Colonic mucosa (tissue), 4 donors: ENCODE data around the gene DST. TPM values are rescaled to one million over a fixed set of nuclear protein-coding genes. Genes with fewer than 3 reads are reported as not detected.

Source experiments
- DNase-seq: peaks from one replicate; pipeline ENCODE4 v3.0.0-alpha.2; 2020
- H3K27ac ChIP-seq: fragments of 200-600 bp; one replicate; pipeline ENCODE4 v1.8.0; 2021
- H3K27me3 ChIP-seq: fragments of 200-600 bp; one replicate; pipeline ENCODE4 v1.8.0; 2021
- H3K36me3 ChIP-seq: fragments of 200-600 bp; one replicate; pipeline ENCODE4 v1.8.0; 2021
- H3K4me1 ChIP-seq: fragments of 200-600 bp; one replicate; pipeline ENCODE4 v1.8.0; 2021; ENCODE audit warnings: mild to moderate bottlenecking
- H3K4me3 ChIP-seq: fragments of 200-600 bp; one replicate; pipeline ENCODE4 v1.8.0; 2021
- H3K9ac ChIP-seq, 2 donors: one replicate each; pipeline ENCODE4 v1.7.0; 2013; ENCODE audit warnings: control low read depth in 2 of 2, low read depth in 2 of 2, low read length in 2 of 2
- H3K9me3 ChIP-seq: fragments of 200-600 bp; one replicate; pipeline ENCODE4 v1.8.0; 2021
- intact Hi-C: fragments of 100-400 bp; cut with DNase I; formaldehyde crosslinking; loops from one replicate; pipeline ENCODE4 v1.14.1; 2022
- total RNA-seq, 2 donors: library from RNA; stranded (reverse); fragmentation: NEBNext Ultra II Directional in 1 of 2; extraction: Animal tissue kit (Norgen Biotek cat#: 25700) in 1 of 2; gene quantifications; one replicate each; pipeline ENCODE4 v1.2.1, GENCODE V29; 2021
- TF ChIP-seq, protein P1 (sequence below): fragments of 200-600 bp; IDR thresholded peaks from one replicate; pipeline ENCODE4 v1.8.0; 2022; ENCODE audit warnings: antibody characterized with exemption, mild to moderate bottlenecking
- donor health status: healthy.
- donor health status: DM: no; HTN: no; CAD: no.
- donor health status: DM: no; HTN: no; CAD: no.

Gene DST
- total RNA-seq, 2 donors from 2014 or later, result 115 to 197 TPM

DNA sequence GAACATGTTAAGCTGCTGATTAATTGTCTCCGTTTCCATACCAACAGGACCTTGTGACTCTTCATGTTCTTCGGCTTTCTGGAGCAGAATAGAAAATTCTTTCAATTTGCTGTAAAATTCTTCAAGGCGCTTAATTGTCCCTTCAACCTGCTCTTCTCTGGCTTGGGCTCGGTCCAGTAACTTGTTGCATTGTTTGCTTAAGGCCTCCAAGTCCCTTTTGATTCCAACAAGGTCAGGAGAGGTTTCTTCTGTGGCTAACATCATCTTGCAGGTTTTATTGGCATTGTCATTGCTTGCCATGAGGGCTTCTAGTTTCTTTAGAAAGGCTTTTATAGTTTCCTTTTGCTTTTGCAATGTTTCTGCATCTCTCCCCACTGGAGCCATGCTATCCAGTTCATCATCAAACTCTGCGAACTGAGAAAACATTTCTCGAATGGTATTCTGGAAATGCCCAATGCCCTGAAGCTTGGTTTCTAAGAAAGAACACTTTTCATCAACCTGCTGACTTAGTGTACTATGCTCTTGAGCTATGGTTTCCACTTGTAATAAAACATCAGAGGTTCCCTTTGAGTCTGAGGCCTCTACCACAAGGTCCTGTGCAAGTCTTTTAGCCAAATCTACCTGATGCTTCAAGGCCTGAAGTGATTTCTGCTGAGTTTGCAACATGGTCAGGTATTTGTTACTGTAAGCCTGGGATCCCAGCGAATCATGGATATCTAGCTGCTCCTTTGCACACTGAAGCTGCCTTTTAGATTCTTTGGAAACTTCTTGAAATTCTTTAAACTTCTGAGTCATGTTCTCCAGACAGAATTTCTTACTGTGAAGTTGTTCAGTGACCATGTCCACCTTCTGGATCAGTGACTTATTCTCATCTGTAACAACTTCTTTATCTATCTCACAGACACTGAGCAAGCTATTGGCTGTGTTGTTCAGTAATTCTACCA lies 90.2 kb downstream of the DST start:
- no peaks in the 10 kb centered on the region for H3K4me1 ChIP-seq
- no peak overlapping the region for H3K9ac ChIP-seq
- TF ChIP-seq, protein P1, sequence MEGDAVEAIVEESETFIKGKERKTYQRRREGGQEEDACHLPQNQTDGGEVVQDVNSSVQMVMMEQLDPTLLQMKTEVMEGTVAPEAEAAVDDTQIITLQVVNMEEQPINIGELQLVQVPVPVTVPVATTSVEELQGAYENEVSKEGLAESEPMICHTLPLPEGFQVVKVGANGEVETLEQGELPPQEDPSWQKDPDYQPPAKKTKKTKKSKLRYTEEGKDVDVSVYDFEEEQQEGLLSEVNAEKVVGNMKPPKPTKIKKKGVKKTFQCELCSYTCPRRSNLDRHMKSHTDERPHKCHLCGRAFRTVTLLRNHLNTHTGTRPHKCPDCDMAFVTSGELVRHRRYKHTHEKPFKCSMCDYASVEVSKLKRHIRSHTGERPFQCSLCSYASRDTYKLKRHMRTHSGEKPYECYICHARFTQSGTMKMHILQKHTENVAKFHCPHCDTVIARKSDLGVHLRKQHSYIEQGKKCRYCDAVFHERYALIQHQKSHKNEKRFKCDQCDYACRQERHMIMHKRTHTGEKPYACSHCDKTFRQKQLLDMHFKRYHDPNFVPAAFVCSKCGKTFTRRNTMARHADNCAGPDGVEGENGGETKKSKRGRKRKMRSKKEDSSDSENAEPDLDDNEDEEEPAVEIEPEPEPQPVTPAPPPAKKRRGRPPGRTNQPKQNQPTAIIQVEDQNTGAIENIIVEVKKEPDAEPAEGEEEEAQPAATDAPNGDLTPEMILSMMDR, result no peak
- H3K36me3 ChIP-seq, result no peaks in the 10 kb centered on the region
- H3K4me3 ChIP-seq, result no peak overlapping the region
- H3K27me3 ChIP-seq, result no peaks in the 10 kb centered on the region
- H3K27ac ChIP-seq, result no peak overlapping the region
- no peaks in the 10 kb centered on the region for H3K9me3 ChIP-seq
- DNase-seq, result no peak
- intact Hi-C loops, result no loop called here

- H3K27me3 ChIP-seq, result no peaks in the 10 kb centered on the region
- H3K4me3 ChIP-seq, result no peak overlapping the region
- no peaks in the 10 kb centered on the region for H3K9me3 ChIP-seq
- no peak for DNase-seq
- TF ChIP-seq, protein P1, result no peak
- intact Hi-C loops, result no loop called here
- H3K9ac ChIP-seq, result no peak overlapping the region
- no peak overlapping the region for H3K27ac ChIP-seq
- H3K36me3 ChIP-seq, result no peaks in the 10 kb centered on the region
- no peaks in the 10 kb centered on the region for H3K4me1 ChIP-seq
Measured at GRCh38 chr6:56551409-56552120, 91.1 kb downstream of the DST start.

- H3K9ac ChIP-seq, result no peak overlapping the region
- no peaks in the 10 kb centered on the region for H3K36me3 ChIP-seq
- H3K27ac ChIP-seq, result no peak overlapping the region
- no peaks in the 10 kb centered on the region for H3K4me1 ChIP-seq
- TF ChIP-seq, protein P1, result no peak
- no peak overlapping the region for H3K4me3 ChIP-seq
- H3K27me3 ChIP-seq, result no peaks in the 10 kb centered on the region
- H3K9me3 ChIP-seq, result no peaks in the 10 kb centered on the region
- intact Hi-C loops, result no loop called here
- no peak for DNase-seq
Measured at GRCh38 chr6:56550301-56550700, 92.4 kb downstream of the DST start.

DNA sequence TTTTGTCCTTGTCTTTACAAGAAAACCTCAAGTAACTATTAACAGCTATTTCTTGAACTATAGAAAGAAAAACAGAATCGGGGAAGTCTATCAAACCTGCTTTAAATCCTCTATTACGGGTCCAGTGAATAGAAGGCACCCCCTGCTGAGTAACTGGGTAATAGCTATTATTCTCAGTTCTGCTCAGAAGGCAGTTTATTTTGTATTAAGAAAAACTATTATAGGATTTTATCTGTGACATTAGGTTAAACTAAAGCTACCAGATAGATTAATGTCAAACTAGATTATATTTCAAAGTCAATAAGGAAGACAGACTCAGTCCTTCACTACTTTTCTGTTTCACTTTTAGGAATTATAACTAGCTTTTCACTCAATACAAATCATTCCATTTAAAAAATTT lies 93.7 kb downstream of the DST start:
- Histone ChIP-seq H3K4me1 (no peaks in the 10 kb centered on the region), H3K27me3 (no peaks in the 10 kb centered on the region), H3K27ac (no peak overlapping the region), H3K4me3 (no peak overlapping the region), H3K36me3 (no peaks in the 10 kb centered on the region), H3K9ac (no peak overlapping the region), H3K9me3 (no peaks in the 10 kb centered on the region)
- DNase-seq, result no peak
- intact Hi-C loops, result no loop called here
- TF ChIP-seq, protein P1, result peak; percentile 12

GRCh38 chr6:56547687-56548086 lies 95.0 kb downstream of the DST start:
- Histone ChIP-seq H3K27me3 (no peaks in the 10 kb centered on the region), H3K36me3 (no peaks in the 10 kb centered on the region), H3K9me3 (no peaks in the 10 kb centered on the region), H3K4me3 (no peak overlapping the region), H3K27ac (no peak overlapping the region), H3K4me1 (no peaks in the 10 kb centered on the region), H3K9ac (no peak overlapping the region)
- DNase-seq, result no peak
- intact Hi-C loops, result no loop called here
- TF ChIP-seq, protein P1, result no peak
